CD4-positive, alpha-beta T cell treated with Interleukin-21 for 1 hour (primary cell): ENCODE results near the gene MYL9.

Source experiments
- DNase-seq: peaks from one replicate; pipeline ENCODE4 v3.0.0-alpha.2; 2020

The MYL9 gene

GRCh38 chr20:36526521-36527011 is 14.8 kb upstream of the MYL9 start:
- no peak for DNase-seq

DNA sequence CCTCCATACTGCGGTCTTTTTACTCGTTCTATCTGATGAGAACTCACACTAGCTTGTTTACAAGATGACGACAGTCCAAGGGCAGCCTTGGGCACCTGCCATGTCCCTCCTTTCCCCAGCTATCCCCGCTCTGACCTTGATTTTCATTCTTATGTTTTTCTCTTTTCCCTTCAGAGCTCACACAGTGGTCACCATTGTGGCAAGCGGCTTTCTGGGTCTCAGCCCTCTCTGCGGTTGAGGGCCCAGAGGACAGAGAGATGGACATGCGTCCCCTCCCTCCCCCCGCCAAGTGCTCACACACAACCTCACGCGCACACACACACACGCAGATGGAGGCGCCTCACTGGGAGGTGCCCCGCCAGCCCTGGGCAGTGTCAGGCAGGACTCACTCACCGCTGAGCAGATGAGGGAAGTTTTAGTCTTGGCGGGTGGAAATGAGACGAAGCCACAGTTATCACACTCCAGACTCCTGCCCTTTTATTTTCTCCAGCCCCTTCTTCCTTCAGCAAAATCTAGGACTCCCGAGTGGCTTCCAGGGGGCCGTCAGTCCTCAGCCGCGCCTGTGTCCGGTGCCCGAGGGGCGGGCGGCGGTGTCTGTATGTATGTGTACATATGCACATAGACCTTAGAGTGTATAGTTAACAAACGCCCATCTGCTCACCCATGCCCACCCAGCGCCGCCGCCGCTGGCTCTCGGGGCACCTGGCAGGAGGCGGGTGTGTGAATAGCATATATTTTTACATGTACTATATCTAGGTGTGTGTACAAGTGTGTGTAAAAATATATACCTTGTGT is 13.8 kb upstream of the MYL9 start:
- no peak for DNase-seq

DNA sequence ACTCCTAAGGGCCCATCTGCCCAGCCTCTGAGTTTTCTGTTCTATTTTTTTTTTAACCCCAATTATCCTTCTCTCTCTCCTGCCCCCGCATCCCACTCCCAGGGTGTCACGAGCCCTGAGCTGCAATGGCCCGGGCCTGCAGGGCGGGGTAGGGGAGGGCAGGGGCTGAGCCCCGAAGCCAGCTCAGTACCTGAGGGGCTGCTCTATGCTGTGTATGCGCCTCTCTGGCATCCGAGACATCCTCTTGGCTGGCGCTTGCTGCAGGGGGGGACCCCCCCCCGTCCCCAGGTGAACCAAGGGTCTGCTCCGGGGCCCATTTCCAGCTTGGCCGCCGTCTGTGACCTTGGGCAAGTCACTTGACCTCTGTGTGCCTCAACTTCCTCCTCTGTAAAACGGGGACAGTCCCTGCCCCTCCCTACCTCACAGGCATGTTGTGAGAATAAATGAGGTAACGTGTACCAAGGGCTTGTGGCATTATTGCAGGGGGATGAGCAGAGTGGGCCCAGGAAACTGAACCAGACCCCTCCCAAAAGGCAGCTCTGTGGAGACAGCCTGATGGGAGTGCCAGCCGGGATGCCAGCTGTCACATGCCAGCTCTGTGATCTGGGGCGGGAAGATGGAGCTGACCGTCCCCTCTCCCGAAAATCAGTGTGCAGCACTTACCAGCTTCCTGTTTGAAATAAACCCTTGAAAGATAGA is 13.0 kb upstream of the MYL9 start:
- no peak for DNase-seq

DNA sequence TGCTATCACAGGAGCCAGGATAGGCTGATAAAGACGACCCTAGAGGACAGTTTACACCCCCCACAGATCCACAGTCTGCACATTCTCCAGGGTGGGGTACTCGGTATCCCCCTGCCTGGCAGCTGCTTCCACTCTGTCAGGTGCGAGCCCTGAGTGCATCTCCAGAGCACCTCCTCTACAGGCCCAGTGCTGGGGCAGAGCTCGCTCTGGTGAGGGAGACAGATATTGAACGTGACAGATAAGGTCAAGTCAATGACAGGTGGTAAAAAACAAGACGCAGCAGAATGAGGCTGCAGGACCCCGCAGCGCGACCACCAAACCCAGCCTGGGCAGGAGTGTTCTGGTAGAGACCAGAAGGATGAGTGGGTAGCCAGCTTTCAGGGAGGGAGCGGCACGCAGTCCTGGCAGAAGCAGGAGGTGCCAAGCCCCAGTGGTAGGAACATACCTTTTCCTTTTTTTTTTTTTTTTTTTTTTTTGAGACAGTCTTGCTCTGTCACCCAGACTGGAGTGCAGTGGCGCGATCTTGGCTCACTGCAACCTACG is 12.4 kb upstream of the MYL9 start:
- no peak for DNase-seq

DNA sequence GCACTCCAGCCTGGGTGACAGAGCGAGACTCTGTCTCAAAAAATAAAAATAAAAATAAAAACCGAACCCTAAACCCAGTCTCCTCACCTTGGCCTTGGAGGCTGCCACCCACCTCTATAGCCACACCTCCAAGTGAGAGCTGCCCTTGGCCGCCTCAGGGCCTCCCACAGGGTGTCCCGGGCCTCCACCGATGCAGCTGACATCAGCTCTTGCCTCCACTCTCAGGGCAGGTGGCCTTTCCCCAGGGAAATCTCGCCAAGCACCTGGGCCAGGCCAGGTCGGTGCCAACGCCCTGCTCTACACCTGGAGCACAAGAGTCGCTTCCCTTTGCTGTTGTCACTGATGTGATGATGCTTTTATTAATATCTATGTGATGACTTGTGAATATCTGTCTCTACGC is 8.9 kb upstream of the MYL9 start:
- DNase-seq: no peak

DNA sequence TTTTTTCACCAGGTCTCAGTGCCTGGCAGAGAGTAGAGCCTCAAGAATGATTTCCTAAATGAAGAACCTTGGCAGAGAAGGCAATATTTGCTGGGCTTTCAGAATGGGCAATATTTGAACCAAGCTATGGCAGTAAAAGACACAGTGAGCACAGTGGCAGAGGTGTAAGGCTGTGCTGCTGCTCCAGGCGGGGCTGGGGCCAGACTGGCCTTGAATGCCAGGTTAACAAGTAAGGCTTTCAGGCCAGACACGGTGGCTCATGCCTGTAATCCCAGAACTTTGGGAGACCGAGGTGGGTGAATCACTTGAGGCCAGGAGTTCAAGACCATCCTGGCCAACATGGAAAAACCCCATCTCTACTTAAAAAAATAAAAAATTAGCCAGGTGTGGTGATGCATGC is 8.5 kb upstream of the MYL9 start:
- DNase-seq: no peak

DNA sequence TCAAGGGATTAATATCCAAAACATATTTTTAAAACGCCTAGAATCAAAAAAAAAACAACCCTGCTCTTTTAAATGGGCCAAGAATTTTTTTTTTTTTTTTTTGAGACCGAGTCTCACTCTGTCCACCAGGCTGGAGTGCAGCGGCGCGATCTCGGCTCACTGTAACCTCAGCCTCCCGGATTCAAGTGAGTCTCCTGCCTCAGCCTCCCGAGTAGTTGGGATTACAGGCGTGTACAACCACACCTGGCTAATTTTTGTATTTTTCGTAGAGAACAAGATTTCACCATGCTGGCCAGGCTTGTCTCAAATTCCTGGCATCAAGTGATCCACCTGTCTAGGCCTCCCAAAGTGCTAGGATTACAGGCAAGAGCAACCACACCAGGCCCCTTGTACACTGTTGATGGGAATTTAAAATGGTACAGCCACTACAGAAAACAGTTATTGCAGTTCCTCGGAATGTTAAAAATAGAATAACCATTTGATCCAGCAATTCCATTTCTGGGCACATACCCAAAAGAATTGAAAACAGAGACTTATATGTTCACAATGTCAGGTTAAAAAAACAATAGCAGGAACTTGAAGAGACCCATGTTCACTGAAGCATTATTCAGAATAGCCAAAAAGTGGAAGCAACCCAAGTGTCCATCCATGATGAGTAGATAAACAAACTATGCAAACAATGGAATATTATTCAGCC is 3.1 kb upstream of the MYL9 start:
- no peak for DNase-seq

GRCh38 chr20:36540551-36541211 is 638 bp upstream of the MYL9 start:
- DNase-seq: no peak

- DNase-seq: no peak
These were observed 609 bp downstream of the MYL9 start for GRCh38 chr20:36541768-36542488.

- no peak for DNase-seq
These were observed 1.3 kb downstream of the MYL9 start for GRCh38 chr20:36542516-36543183.

DNA sequence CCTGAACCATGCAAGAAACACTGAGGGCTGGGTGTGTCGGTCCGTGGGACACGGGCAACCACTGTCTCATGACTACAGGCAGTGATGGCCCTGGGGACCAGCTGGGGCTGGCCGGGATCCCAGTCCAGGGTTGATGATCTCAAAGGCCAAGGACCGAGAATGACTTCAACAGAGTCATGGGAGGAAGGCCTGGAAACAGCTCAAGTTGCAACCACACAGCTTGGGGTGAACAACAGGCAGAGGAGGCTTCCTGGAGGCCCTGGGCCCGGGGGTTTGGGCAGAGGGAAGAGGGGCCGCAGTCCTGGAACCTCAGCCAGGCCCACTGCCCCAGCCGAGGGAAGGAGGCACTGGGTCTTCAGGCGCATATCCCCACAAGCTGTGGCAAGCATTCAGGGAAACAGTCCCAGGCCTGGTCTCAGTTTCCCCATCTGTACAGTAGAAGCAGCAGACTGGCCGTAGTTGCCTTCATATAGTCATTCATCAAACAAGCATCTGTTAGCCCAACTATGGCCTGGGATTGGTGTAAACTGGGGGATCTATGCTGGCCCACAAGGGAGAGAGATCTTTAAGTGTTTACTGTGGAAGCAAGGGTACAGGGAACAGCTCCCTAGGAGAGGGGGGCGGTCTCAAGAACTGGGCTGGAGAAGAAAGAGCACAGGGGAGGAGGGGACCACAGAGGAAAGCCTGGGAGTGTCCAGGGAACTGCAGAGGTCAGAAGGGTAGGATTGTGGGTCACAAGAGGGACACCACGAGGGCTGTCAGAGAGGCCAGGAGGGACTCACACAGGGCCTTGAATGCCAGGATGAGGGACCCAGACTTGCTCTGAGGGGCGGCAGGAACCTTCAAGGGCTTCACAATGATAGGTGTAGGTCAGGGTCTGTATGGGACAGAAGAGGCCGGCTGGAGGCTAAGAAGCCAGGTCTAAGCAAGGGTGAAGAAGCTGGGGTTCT is 2.1 kb downstream of the MYL9 start:
- no peak for DNase-seq

DNA sequence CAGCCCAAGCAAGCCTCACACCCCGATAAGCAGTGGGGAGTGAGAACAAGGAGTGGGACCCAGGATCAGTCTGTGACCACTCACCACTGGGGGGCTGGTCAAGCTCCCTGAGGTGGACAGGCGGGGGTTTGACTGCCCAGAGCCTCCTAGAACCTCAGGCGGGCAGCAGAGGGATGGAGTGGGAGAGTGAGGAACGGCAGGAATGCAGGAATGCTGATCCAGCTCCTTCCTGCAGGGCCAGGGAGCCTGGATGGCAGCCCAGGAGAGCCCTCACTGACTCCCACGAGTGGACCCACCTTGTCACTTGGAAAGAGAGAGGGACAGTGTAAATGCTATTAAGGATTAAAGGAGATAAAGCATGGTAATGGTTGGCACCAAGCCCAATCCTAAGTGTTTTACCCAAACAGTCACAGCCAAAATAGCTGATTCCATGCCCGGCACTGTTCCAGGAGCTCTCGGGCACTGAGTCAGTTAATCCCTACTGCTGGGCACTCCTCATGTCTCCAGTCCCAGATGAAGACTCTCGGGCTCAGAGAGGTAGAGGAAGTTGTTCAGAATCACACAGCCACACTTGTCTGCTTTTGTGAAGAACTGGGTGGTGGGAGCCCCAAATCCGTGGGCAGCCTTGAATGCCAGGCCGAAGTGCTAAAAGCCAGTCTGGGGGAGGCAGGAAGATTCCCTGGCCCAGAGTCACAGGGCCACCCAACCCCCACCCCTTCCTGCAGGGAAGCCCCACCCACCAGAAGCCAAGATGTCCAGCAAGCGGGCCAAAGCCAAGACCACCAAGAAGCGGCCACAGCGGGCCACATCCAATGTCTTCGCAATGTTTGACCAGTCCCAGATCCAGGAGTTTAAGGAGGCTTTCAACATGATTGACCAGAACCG is 3.1 kb downstream of the MYL9 start:
- DNase-seq: no peak

GRCh38 chr20:36546111-36546736 is 4.9 kb downstream of the MYL9 start:
- no peak for DNase-seq

GRCh38 chr20:36547186-36548005 is 6.1 kb downstream of the MYL9 start:
- no peak for DNase-seq

- DNase-seq: no peak
These were observed 6.6 kb downstream of the MYL9 start for GRCh38 chr20:36548006-36548315.

- DNase-seq: no peak
These were observed 7.6 kb downstream of the MYL9 start for GRCh38 chr20:36548704-36549627.

- no peak for DNase-seq
These were observed 8.3 kb downstream of the MYL9 start for GRCh38 chr20:36549628-36549941.
